ENCODE data around the gene EN1. TPM values are rescaled to one million over a fixed set of nuclear protein-coding genes. Genes with fewer than 3 reads are reported as not detected.

The EN1 gene
- total RNA-seq, 2 donors from 2014 or later, result 2.4 to 4.0 TPM

- intact Hi-C loops (cut with DNase I), result no loop called here
- DNase-seq (ENCODE audit: low spot score), result no peak
These were observed 13.6 kb downstream of the EN1 start for GRCh38 chr2:118833716-118834439.

DNA sequence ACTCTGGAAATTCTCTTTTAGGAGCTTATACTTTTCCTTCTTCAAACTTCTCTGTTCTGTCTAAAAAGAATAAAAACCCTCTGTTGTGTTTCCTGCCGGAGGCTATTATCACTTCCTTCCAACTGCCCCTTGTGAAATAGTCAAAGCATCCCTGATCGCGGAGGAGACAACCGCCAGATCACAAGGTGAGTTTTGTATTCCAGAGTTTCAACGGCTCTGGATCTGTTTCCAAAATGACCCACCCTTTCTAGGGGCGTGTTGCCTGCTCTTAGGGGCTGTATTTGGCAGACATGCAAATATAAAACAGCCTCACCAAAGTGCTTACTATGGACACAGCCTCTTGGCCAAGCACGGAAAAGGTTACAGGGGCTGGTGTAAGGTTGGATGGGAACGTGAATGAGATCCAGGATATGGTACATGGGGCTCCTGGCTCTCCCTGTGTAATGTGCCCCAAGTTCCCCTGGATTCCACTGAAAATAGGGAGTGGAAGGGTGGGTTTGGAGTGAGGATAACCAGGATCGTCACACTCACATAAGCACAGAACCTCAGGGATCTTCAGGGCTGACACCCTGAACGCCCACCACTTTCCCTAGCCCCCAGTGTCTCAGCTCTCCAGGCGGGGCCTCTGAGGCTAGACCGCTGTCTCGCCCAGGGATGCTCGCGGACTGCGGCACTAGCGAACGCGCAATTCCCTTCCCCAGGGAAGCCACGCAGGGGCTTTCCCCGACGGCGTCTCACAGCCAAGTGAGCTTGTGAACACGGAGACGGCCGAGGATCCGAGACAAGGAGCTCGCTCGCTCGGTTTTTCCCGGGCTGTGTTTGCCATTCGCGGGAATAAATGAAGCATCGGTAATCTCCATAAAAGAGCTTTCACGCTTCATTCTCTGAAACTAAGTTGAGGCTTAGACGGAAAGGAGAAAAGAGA is 14.4 kb downstream of the EN1 start:
- no peak for DNase-seq (ENCODE audit: low spot score)
- intact Hi-C loops (cut with DNase I), result no loop called here

DNA sequence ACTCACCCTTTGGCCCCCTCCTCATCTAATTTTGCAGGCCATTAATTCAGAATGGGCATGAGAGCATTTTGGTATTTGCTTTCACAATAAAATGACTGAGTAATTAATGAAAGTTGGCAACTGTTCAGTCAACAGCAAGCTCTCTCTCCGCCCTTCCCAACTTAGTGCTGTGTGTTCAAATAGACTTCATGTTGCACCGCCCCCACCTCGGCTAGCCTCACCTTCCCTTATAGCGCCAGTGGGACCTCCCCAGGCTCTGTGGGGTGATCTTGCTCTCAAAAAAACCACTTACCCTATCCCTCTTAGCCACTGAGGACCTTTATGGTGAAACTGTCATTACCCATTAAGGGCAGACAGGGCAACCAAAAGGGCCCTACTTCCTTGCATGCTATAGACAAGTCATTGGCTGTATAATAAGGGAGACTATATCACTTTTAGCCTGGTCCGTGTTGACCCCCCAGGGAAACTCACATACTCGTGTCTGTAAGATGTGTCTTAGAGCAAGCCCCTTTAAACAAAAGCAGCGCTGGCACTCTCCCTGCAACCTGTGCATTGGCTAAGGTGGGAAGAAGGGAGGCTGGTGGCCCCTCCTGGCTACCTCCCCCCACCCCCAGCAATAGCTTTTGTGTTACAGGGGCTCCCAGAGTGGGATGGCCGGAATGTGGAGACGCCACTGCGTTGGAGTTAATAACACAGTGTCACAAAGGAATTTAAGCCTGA is 15.2 kb downstream of the EN1 start:
- no peak for DNase-seq (ENCODE audit: low spot score)
- intact Hi-C loops (cut with DNase I), result no loop called here

DNA sequence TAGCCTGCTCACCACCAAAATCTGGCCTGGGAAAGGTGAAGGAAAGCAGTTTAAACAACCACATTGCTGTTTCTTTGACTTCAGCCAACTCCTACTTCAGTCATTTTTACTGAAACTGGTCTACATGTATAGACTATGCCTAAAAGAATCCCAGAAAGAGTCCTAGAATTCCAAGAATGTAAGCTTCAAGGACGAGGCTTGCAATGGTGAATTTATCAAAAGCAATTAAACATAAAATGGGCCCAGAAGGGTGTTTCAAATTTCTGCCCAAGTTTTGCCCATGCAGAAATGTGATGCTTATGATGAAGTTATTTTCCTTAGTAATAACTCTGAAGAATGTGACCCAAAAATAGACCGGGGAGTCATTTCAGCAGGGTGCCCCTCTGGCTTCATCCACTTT is 16.6 kb downstream of the EN1 start:
- intact Hi-C loops (cut with DNase I), result no loop called here
- DNase-seq (ENCODE audit: low spot score), result no peak

- intact Hi-C loops (cut with DNase I), result no loop called here
- no peak for DNase-seq (ENCODE audit: low spot score)
These were observed 17.3 kb downstream of the EN1 start for GRCh38 chr2:118830118-118830517.

DNA sequence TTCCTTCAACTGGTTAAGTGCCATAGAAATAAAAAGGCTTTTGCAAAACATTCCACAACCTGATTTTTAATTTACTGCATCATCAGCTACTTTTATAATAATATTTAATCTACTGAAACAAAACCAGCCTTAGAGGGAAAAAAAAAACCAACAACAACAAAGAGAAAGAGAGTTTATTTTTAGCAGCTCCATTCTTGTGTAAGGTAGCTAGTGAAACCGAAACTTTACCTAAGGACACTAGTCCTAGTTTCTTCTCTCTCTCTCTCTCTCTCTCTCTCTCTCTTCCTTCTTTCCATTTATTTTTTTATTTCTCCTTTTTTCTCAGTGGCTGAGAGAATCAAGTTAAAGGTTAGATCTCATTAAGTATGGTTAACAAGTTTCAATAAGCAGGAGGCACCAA is 21.4 kb downstream of the EN1 start:
- intact Hi-C loops (cut with DNase I), result no loop called here
- DNase-seq (ENCODE audit: low spot score), result no peak

- DNase-seq (ENCODE audit: low spot score), result no peak
- intact Hi-C loops (cut with DNase I), result no loop called here
These were observed 23.8 kb downstream of the EN1 start for GRCh38 chr2:118823633-118824032.

- DNase-seq (ENCODE audit: low spot score), result no peak
- intact Hi-C loops (cut with DNase I), result no loop called here
These were observed 24.9 kb downstream of the EN1 start for GRCh38 chr2:118822572-118822971.

DNA sequence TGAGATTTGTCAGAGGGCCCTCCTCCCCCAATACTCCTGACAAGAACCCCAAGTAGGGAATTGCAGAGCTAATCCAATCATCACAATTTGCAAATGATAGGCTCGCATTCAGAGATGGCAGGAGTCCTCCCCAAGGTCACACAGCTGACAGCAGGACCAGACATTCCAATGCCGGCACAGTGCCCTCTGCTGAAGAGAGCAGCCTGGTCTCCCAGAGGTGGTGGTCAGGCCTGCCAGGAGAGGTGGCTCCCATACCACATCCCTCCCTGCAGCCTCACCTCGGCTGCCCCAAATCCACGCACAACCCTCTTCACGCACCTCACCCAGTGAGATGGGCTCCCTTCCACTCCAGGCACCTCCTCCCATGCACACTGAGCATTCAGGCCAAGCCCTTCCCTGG is 25.4 kb downstream of the EN1 start:
- intact Hi-C loops (cut with DNase I), result no loop called here
- DNase-seq (ENCODE audit: low spot score), result no peak

DNA sequence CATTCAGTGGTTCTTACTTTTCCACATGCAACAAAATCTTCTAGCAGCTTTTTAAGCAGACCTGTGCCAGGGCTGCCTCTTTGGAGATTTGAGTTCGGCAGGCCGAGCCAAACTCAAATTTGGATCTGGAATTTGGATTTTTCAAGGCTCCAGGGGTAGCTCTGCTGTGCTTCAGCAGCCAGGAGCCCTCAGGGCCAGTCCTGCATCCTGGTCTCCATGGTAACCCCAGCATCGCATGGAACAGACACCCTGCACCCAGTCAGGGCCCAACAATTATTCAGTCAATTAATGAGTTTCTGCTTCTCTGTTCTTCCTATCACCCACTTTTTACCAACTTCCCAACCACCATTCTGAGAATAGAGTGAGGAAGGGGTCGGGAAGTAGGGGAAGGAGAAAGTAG is 30.0 kb downstream of the EN1 start:
- DNase-seq (ENCODE audit: low spot score), result no peak
- intact Hi-C loops (cut with DNase I), result no loop called here

GRCh38 chr2:118816669-118817068 is 30.8 kb downstream of the EN1 start:
- no peak for DNase-seq (ENCODE audit: low spot score)

GRCh38 chr2:118815731-118816130 is 31.7 kb downstream of the EN1 start:
- intact Hi-C loops (cut with DNase I), result no loop called here
- DNase-seq (ENCODE audit: low spot score), result no peak

More at GRCh38 chr2:118816669-118817068, 30.8 kb downstream of the EN1 start:
- intact Hi-C loops (cut with DNase I), result no loop called here

DNA sequence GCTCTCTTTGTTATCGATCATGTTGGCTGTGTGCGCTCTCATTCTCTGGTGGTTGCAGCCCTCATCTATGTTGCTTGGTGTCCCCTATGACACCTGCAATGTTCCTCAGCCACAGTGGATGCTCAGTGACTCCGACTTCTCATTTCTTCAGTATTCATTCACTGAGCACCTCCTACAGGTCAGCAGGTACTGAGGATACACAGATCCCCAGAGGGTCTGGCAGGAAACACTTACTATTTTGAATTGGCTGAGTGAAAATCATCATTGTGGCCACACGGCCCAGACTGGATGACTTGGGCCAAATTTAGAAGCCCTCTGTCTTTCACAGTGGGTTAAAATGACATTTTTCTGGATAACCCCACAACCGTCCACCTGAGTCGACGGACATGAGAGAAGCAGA is 32.1 kb downstream of the EN1 start:
- intact Hi-C loops (cut with DNase I), result no loop called here
- DNase-seq (ENCODE audit: low spot score), result no peak

DNA sequence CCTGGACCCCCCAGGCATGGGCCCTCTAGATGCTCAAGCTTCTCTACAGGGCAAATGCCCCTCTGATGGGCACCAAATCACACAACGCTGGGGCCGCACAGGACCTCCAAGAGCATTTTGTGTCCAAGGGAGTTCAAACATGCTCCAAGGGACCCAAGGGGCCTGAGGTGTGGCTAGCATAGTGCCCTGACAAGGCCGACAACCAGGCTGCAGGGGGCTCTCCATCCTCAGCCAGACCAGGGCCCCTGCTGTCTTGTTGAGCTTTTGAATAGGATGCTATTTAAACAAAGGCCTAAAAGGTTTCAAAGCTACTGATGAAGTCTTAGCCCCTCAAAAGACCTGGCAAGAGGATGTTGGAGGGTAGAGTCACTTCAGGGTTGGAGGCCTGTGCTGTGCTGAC is 33.1 kb downstream of the EN1 start:
- intact Hi-C loops (cut with DNase I), result no loop called here
- no peak for DNase-seq (ENCODE audit: low spot score)

DNA sequence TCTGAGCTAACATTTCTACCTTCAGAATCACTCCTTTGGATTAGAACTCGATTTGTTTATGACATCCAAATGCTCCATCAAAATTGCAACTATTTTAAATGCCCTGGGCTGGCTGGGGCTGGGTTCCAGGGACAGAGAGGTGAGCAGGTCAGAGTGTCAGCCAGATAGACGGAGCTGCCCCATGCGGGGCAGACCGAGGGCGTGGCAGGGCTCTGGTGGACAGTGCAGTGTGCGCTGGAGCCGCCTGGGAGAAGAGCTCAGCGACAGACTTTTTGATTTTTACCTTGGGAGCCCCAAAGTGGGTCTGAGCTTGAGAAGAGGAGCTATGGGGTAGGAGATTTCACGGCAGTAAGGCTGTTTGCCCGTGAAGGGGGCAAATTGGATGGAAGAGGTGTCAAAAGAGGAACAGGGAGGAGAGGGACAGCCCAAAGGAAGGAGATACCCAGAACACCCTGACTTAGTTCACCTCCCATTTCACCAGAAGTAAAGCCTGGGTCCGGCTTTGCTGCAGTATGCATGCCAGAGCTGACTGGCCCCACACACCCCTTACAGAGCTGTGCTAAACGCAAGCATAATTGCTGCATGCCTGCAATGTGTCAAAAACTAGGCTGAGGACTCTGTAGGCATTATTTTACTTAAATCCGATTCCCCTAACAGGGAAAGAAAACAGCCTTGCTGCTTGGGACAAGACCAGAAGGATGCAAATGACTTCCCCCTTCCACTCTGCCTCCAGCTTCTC is 33.7 kb downstream of the EN1 start:
- DNase-seq (ENCODE audit: low spot score), result no peak
- intact Hi-C loops (cut with DNase I), result no loop called here

- DNase-seq (ENCODE audit: low spot score), result no peak
- intact Hi-C loops (cut with DNase I), result no loop called here
These were observed 34.3 kb downstream of the EN1 start for GRCh38 chr2:118813111-118813510.

- intact Hi-C loops (cut with DNase I), result no loop called here
- DNase-seq (ENCODE audit: low spot score), result no peak
These were observed 34.9 kb downstream of the EN1 start for GRCh38 chr2:118812552-118812951.

- no peak for DNase-seq (ENCODE audit: low spot score)
- intact Hi-C loops (cut with DNase I), result no loop called here
These were observed 35.8 kb downstream of the EN1 start for GRCh38 chr2:118811514-118812115.

DNA sequence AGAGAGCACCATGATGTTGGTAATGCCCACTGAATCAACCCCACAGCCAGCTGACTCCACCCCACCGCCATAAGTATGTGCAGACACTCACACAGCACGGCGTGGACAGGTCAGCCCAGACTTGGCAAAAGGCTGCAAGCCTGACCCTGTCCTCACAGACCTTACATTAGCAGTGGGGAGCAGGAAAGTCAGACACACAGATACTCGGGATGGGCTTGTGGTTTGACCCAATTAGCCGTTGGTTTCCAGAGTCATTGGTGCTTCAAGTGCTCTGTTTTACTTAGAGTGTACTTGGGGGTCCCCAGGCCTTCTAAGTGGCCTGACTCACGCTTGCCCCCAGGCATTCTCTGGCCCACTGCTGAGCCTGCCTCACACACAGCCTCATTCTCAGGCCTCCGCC is 36.7 kb downstream of the EN1 start:
- intact Hi-C loops (cut with DNase I), result no loop called here
- DNase-seq (ENCODE audit: low spot score), result no peak

Data from posterior vena cava (tissue), 2 donors.